ENCODE results near the gene MSI2.

Gene MSI2

DNA sequence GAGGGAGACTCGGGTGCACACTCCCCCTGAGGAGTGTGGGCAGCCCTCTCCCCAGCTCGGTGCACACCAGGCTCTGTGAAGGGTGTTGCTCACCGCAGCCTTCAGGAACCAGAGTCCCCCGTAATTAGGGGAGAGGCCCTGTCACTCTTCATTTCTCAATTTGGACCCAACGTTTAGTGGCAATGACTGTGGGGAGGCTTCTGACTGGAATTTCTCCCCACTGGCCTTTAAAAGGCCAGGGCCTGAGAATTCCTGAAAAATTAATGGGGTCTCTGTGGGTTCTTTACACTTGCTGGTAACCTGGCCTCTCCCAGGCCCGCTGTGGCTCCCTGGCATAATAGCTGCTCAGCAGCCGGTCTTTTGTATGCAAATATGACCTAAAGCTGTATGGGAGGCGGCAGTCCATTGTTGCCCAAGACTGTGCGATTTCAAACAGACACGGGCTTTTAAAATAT lies 209.7 kb downstream of the MSI2 start:
- no peak for DNase-seq

DNA sequence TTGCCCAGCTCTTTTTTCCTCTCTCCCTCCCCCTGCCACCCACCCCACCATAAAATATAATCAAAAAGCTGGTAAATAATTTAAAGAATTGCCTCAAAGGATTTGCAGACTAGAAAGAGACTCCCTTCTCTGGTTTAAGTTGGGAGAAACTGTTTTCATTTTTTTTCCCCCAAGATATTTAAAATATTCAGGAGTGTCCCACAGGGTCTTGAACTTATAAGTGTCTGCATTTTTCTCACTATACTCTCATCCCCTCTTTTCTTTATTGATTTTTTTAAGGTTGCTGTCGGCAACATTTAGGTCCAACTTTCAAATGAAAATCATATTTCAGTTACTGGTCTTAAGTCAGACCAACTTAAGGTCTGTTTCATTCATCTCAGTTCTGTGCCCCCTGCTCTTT lies 210.2 kb downstream of the MSI2 start:
- no peak for DNase-seq

DNA sequence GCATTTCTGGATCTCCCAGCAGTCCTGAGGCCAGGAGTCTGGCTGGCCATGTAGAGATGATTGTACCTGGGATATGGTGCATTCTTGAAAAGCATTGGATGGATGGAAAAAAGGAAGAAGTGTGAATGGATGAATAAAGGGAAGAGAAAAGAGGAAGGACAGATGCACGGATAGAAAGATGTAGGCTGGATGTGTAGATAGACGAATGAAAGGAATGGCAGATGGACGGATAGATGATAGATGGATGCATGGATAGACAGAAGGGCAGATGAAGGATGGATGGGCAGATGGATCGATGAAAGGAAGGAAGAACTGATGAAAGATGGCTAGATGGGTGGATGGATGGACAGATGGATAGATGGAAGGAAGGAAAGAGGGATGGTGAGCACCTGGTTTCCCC lies 210.9 kb downstream of the MSI2 start:
- DNase-seq: no peak

DNA sequence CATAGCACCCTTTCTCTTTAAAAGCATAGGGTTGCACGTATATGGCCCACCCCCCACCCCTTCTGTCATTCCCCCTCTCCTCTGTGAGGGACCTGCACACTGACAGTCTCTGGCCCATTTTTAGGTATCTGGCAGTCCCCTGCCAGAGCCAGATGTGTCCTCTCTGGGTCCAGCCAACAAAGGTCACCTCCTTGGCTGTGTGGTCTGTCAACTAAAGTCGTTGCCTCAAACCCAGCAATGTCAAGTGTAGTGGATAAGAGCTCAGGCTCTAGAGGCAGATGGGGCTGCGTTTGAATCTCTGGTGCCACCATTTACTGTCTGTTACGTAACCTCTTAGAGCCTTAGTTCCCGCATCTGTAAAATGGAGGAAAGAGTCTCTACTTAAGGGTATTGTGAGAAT lies 211.5 kb downstream of the MSI2 start:
- no peak for DNase-seq

DNA sequence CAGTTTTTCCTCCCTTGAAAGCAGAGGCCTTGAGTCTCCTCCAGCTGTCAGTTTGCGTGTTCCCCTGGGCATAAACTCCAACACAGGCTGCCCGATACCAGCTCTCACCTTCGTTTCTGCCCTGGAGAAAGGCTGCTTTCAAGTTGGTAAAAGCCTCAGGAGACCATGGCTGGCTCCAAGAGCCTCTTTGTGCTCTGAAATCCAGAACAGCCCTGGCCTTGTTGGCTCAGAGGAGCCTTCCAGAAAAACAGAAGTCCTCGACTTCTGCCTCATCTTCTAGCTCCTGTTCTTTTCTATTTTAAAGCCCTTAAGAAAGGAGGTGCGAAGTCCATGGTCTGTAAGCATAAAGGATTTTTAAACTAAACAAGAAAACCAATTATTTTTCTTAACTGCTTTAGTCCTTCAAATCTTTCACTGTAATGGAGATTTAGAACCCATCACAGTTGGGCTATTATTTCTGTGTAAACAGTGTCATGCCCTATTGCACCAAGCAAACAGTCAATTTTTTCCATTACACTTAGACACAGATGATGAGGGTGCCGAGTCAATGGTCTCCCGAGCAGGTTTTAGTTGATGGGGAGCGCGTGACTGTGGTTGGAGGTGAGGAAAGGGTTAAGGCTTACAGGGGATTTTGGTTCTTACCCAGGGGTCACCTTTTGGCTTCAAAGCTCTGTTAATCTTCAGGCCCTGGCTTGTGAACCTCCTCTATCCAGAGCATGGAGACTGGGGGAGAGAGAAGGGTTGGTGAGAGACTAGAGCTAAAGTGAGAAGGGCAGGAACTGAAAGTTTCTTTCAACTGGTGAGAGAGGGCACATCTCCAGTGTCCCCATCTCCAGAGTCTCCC lies 212.8 kb downstream of the MSI2 start:
- DNase-seq: no peak

DNA sequence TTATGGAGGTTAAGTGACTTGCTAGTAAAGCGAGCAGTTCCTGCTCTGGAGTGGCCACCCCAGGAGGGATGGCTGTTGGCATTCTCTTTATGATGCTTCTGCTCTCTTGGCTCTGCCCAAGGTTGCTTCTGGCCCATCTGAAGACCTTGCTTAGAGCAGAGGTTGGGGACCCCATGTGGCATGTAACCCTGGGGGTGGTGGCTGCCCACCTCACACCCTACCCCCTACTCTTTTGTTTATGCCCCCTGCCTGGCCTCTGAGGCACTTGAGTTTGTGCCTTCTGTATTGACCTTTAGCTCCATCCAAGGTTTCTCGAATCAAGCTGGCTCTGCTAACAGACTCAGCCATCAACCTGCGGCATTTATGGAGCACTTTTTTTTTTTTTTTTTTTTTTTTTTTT lies 214.6 kb downstream of the MSI2 start:
- no peak for DNase-seq

DNA sequence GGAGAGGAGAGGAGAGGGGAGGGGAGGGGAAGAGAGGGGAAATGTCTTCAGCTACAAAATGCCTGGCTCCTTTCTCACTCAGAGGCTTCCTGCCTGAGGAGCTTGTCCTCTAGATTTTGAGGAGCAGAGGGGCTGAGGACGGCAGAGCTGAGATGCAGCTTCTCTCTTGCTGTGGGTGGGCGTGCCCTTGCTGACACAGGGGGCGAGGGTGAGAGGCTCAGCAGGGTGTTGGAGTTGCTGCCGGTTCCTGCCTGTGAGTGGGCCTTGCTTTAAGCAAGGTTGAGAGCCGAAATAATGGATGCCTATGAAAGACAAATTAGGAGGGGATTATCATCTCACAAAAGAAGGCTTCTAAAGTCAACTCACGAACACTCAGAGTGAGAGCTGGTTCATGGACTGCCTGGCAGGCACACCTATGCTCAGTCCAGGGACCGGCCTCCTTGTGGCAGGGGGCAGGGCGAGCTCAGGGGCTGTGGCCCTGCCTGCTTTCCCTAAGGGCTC lies 215.6 kb downstream of the MSI2 start:
- DNase-seq: no peak

DNA sequence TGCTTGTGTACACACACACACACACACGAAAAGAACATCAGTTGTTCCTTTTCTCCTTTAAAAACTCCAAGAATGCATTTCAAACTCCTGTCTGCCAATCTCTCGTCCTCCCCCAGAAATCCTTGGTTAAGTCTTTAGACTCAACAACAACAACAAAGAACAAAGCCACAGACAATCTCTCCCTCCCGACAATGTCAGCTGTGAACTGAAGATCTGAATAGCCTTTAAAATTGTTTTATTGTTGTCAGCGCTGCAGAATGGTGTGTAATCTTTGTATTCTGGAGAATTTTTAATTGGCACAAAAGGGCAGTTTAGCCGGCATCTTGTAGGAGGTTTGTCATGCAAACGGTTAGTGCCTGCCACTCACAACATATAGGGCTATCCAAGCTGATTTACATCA lies 219.5 kb downstream of the MSI2 start:
- DNase-seq: no peak

DNA sequence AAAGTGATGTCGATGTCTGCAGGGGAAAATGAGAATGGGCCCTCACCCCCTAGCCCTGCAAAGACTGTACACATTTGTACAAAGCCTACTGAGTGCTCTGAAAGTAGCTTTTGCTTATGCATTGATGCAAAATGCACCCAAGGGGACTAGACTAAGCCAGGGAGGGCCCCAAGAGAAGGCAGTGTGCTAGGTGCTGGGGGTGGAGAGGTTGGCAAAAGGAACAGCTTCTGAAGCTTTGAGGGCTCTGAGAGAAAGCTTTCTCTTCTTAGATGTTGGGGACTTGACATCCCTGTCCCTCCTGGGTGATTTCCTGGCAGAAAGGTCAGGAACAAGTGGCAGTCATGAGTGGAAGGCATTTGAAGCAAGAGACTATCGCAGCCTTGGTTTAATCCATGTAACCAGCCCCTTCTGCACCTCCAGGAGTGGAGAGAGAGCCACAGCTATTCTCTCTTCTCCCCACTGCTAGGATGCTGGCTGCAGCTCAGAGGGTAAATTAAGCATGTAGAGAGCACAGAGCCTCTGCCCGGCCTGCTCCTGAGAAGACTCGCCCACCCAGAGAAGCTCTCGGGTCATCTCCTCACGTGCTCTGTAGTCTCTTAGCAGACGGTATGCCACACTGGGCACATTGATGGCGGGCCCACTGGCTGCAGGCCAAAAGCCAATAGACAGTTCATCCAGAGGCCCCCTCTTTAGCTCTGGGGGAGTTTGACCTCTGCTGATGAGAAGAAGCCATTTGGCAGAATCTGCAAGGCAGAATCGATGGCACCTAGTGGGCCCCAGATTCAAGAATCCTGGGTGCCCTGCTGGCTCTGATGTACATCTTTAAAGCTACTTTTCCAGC lies 221.4 kb downstream of the MSI2 start:
- DNase-seq: no peak

DNA sequence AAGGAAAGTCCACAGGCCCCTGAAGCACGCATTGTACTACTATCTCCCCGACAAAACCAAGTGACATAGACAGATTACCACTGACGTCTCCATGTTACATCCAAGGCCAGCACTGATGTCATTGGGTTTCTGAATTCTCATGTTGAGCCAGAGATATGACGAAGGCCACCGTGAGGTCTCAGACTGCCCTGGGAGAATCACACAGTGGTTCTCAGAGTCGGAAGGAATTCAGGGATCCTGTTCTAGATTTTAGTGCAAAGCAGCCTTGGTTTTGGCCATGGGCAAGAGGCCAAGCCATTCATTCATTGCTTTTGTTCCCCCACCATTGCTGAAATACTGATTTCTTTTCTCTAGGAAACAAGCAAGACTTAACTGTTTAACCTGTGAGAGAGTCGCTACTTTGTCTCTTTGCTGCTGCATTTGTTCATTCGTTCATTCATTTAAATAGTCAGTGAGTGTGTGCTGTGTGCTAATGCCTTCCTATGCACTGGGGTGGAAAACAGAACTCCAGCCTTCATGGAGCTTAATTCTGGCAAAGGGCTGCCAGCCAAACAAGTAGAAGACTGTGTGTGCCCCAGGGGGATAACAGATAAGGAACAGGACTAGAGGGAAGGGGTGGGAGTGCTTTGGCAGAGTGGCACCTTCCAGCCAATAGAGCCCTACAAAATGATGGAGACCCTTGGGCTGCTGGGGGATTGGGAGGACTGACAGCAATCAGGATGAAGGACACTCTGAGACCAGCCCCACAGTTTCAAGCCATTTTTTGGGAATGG lies 222.3 kb downstream of the MSI2 start:
- no peak for DNase-seq

DNA sequence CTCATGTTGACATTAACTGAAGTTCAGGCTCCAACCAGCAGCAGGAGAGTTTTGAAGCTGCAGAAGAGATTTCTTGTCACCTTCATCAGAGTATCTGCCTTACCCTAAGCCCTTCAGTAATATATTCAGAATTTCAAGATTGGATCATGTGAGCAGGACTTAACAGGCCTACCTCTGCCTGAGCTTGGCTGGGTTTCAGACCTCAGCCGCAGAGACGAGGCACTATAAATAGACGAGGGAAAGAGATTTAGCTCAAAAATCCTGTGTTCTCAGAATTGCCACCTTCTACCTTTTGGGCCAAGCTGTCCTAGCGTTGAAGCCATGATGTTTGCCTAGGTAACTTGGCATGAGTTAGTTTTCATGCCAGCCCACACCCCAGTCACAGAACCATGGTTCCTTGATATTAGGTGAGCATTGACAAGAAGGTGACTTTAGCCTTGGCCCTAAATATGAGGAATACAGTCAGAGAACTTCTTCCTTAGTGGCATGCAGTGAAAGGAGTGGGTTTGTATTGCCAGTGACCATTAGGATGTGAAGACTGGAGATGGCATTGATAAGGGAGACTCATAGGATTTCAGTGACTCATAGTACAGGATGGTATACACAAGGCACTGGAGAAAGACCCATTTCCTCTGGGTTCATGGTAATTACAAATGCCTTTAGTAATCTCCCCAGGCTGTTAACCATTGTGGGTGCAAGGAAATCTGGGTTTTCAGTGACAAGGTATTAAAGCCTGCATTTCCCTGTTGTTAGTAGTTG lies 224.3 kb downstream of the MSI2 start:
- no peak for DNase-seq

DNA sequence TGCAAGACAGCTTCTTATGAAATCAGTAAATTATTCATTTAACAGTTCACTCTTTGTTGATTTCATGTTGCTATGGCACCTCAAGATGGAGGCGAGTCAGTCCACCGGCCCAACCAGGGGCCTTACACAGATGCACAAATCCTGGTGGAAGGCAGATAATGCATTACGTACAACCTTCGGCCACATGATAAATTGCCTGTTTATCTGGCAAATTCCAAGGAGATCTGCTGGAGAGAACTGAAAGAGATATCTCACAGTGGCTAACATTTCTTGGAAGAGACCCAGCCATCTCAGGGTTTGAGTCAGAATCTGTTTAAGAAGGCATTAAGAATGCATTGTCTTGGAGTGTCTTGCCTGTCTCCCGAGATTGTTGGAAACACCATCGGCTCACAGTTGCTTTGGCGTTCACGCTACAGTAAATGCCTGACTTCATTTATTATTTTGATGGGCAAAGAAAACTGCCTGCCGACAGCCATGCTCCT lies 225.6 kb downstream of the MSI2 start:
- no peak for DNase-seq

DNA sequence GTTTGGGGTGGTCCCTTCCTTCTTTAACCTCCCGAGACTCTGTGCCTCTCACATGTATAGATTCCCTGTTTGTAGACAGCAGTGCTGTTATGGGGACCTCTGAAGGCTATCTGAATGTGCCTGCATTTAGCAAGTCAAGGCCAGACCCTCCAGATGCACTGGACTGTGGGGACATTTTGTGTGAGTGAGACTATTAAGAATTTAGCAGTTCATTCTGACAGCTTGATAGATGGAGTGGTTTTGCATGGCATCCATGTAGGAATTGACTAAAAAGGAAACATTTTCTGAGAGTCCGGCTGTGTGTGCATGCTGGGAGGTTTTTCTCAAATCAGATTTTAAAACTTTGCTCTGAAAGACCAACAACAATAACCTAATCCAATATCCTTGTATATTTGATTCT lies 226.3 kb downstream of the MSI2 start:
- no peak for DNase-seq

DNA sequence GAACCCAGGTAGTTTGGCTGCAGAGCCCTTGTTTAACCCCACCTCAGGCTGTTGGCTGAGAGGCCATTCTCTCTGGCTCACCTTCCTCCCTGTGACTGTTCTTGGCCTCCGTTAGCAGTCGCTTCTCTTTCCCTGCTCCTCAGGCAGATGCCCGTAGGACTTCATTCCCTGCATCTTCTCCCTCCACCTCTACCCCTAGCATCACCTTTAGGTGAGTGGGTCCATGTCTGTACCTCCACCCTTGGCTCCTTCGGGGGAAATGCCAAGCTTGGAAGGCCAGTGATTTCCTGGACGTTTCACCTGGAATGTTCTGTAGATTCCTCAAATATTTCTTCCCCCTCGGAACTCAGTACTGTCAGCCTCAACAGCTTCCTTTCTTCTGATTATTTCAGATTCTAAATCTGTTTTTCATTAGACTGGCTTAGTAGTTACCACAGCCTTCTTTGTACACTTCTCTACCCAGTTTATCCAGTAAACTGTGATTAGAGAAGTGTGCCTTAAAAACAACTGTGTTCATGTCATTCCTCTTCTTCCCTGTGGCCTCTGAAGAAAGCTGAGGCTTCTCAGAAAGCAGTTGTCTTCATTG lies 227.9 kb downstream of the MSI2 start:
- DNase-seq: no peak

DNA sequence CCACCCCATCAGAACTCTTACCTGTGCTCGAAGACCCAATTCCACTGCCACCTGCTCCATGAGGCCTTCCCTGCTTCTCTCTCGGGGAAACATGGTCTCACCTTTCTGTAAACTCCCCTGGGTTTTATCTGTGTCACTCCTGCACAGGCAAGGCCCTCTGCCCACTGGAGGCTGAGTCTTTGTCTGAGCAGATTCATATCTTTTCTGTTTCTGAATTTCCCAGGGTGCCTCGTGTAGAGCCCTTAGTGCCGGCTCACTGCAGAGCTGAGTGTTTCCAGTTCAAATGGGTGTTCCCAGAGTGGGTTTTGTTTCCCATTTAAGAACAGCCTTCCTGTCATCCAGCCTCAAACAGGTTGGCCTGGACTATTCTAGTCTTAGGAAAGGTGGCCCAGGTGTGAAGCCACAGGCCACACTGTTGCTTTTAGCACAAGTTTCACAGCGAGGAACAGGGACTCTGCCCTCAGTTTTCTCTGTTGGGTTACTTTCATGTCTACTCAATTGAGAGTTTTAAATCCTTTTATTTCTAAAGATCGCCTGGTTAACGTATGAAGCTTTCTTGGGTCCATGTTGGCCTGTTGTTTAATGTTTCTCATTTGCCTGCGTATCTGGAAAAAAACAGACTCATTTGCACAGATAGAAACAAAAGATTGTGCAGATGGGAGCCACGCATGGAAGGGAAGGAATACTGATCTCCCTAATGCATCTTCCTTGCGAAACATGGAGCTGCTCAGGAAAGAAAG lies 228.7 kb downstream of the MSI2 start:
- no peak for DNase-seq

DNA sequence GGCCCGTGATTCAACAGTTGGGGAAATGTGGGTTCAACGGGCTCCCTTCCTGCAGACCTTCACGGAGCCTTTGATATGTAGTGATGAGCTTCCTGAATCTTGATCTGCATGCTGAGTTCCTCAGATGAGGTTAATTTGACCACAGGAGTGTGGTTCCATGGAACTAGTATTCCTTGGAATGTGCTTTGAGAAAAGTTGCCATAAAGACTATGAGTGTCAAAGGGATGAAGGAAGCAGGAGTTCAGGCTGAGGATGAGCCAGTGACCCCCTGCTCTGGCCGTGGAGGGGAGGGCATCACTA lies 229.2 kb downstream of the MSI2 start:
- no peak for DNase-seq

DNA sequence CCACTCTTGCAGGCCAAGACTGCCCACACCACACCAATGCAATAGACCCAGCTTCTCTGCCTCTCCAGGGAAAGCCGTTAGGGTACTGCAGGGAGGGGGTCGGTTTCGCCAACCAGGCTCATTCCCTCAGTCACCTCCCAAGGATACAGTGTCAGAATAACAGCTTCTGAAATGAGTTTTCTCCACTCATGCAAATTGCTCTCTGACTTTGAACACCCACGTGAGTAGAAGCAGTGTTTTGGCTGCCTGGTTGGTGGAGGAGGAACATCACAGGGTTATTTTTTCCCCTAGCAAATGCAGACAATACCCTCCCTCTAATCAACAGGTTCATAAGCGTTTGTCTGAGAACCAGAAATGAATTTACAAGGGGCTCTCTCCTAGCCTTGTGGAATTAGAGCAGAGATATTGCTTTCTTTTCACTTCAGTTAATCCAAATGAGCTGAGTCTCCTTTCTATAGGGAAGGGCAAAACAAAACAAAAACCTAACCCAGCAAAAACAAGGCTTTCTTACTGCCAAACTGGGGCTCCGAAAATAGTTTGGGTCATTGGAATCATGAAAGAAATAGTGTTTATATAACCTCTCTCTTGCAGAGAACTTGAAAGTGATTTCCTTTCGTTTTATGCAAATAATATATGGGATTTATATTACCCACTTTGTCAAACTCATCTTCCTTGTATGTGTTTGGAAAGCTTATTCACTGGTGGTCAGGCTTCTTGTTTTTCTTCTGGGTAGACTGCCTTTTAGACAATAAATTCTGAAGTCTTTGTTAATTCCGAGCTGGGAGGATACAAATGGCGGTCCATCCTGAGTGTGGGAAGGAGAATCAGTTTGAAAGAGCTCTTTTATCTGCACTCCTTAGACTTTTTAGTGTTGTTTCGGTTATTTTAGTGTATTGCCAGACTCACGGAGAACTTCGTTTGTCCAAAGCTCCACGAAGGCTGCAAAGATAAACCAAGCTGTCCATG lies 229.9 kb downstream of the MSI2 start:
- DNase-seq: no peak

DNA sequence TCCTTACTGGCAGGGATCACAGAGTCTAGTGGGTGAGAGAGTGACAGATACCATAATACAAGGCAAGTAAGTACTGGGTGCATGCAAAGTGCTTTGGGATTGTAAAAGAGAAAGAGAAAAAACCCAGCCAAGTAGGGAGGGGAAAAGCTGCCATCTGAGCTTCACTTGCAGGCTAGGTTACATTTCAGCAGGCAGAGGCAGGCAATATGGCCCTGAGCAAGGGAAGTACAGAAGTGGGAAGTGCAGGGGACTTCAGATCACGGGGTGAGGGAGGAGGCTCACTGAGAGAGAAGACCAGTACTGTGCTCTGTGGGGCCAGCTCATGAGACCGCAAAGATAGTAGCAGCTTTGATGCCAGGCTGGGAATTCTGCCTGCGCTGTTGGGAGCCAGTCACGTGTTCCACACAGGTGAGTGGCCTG lies 230.6 kb downstream of the MSI2 start:
- no peak for DNase-seq

DNA sequence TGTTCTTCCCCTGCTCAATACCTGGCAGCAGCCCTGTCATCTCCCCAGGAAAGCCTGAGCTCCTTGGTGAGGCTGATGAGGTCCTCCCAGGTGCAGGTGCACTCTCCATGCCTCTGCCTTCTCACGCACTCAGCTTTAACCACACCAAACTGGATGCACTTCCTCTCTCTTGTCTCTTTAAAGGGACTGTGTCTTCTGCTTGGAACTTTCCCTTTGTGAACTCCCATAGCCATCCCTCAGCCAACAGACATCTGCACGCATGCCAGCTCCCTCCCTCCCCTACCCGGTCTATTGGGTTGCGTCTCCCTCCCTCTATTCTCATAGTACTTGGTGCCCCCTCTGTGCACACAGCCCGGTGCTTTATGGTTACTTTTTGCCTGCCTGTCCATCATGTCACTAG lies 231.2 kb downstream of the MSI2 start:
- no peak for DNase-seq

DNA sequence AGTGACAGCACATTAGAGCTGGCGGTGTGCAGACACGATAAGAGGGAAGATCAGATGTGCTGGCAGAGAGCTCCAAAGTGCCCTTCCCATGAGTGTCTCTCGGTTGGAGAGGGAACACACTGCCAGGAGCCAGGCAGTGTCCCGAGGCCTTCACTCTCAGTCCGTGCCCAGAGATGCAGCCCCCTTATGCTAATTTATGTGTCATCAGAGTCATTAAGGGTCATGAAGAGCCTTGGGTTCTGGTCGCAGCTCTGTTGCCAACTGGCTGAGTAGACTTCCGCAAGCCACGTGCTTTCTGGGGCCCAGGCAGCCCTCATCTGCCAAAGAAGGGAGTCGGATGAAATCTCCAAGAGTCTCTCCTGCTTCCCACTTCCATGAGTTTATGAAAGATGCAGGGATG lies 232.5 kb downstream of the MSI2 start:
- DNase-seq: no peak
